NB4 (cell line): ENCODE data around the gene MYO16.

Source experiments
- CTCF ChIP-seq: IDR thresholded peaks from one replicate; pipeline ENCODE4 v1.5.1; 2012; ENCODE audit warnings: low read depth, low read length
- MAX ChIP-seq: IDR thresholded peaks from 2 replicates; pipeline ENCODE4 v1.6.1; 2011; ENCODE audit warnings: low read depth, low read length
- MYC ChIP-seq: IDR thresholded peaks from 2 replicates; pipeline ENCODE4 v1.6.1; 2011; ENCODE audit warnings: low read depth, low read length
- POLR2A ChIP-seq: IDR thresholded peaks from 2 replicates; pipeline ENCODE4 v1.6.1; 2011; ENCODE audit warnings: mild to moderate bottlenecking; ENCODE audit not compliant: insufficient read length; ENCODE audit errors: extremely low read depth

- TF ChIP-seq CTCF, result no peak
- no peak for TF ChIP-seq POLR2A
- TF ChIP-seq MYC, result no peak
- TF ChIP-seq MAX, result no peak
Measured at GRCh38 chr13:109146912-109147647, 517.7 kb downstream of the MYO16 start.
